ENCODE data around the gene CBLIF.

GRCh38 chr11:59801160-59801706, 44.1 kb downstream of the CBLIF start:
- TF ChIP-seq POLR2A (IDR thresholded peaks at IDR 0.05; ENCODE audit: insufficient read depth in 1 of 2, low read depth in 2 of 2, low read length in 2 of 2): no peak
- TF ChIP-seq TP53 (CRISPR knock-in tag; conservative IDR thresholded peaks at IDR 0.05): no peak
- TF ChIP-seq CREB1 (IDR thresholded peaks at IDR 0.05): no peak
- TF ChIP-seq CREB1 (CRISPR knock-in tag; IDR thresholded peaks at IDR 0.05): no peak
- TF ChIP-seq ZBTB42 (CRISPR knock-in tag; IDR thresholded peaks at IDR 0.05): no peak
- TF ChIP-seq GABPA (IDR thresholded peaks at IDR 0.05; ENCODE audit: low read depth, low read length): no peak
- TF ChIP-seq GABPA (CRISPR knock-in tag; IDR thresholded peaks at IDR 0.05; ENCODE audit: low read depth): no peak
- no peak for TF ChIP-seq MAZ (IDR thresholded peaks at IDR 0.05; ENCODE audit: borderline replicate concordance, low read depth, low read length)
- TF ChIP-seq MAZ (CRISPR knock-in tag; IDR thresholded peaks at IDR 0.05; ENCODE audit: low read depth): no peak
- TF ChIP-seq FOXP4 (CRISPR knock-in tag; IDR thresholded peaks at IDR 0.05): no peak
- TF ChIP-seq BCLAF1 (IDR thresholded peaks at IDR 0.05): no peak
